NCI-H69 (cell line): ENCODE measurements around the gene PCNX4.

Experiments used
- DNase-seq: peaks from one replicate; lab custom pipeline; 2025; lab: John Stamatoyannopoulos, UW

Gene PCNX4

GRCh38 chr14:60102389-60102788 lies 10.7 kb downstream of the PCNX4 start:
- no peak for DNase-seq

GRCh38 chr14:60106339-60106738 lies 14.6 kb downstream of the PCNX4 start:
- DNase-seq: no peak

- no peak for DNase-seq
Measured at GRCh38 chr14:60107477-60107876, 15.8 kb downstream of the PCNX4 start.

GRCh38 chr14:60111732-60112131 lies 20.0 kb downstream of the PCNX4 start:
- no peak for DNase-seq

- DNase-seq: no peak
Measured at GRCh38 chr14:60114881-60115280, 23.2 kb downstream of the PCNX4 start.

GRCh38 chr14:60116181-60116580 lies 24.5 kb downstream of the PCNX4 start:
- no peak for DNase-seq

GRCh38 chr14:60125918-60126317 lies 34.2 kb downstream of the PCNX4 start:
- DNase-seq: no peak

DNA sequence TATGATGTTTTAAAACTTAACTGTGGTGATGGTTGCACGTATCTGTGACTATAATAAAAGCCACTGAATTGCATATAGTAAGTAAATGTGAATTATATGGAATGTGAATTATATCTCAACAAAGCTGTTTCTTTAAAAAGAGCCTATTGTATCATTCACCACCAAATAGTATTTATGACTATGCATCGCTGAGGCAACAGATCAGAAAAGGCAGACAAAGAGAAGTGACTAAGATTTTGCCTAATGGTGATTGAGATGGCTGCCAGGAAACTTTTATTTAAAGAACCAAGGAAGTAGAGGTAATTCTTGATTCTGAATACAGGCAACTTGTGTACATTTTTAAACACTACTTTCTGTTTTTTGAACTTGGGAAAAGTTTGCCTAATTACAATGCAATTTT lies 41.8 kb downstream of the PCNX4 start:
- DNase-seq: no peak

DNA sequence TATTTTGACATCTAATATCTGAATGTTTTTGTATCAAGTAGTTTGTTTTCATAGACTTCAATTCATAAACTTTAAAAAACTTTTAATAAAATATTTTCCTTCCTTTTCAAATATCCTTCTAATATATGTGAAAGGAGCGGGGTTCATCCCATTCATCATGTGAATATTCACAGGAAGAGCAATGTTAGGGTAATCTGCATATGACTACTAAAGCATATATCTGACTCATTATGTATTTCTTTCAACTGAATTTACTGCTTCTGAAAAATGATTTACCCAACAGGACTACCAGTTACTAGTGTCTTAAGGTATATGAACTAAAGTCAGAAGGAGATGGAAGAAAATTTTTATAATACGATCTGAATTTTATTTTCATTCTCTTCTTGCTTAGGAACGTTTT lies 43.0 kb downstream of the PCNX4 start:
- DNase-seq: no peak

GRCh38 chr14:60151715-60152114 lies 60.0 kb downstream of the PCNX4 start:
- DNase-seq: peak; percentile 92

DNA sequence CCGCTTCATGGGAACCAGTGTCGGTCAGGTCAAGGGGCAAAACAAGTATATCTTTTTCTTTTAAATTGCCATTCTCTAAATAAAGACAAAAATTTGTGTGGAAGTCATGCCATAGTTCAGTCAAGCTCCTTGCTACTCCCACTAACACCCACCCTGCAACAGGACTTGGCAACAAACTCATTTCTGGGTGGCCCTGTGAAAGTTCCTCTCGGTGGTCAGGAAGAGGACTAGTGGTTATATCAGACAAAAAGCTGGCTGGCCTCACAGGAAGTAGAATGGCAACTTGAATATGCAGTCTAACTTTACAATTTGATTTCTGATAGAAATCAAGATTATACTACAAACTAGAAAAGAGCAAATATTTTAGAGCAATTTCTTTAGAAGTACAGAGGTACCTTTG lies 62.3 kb downstream of the PCNX4 start:
- DNase-seq: no peak

- no peak for DNase-seq
Measured at GRCh38 chr14:60154671-60155070, 62.9 kb downstream of the PCNX4 start.

DNA sequence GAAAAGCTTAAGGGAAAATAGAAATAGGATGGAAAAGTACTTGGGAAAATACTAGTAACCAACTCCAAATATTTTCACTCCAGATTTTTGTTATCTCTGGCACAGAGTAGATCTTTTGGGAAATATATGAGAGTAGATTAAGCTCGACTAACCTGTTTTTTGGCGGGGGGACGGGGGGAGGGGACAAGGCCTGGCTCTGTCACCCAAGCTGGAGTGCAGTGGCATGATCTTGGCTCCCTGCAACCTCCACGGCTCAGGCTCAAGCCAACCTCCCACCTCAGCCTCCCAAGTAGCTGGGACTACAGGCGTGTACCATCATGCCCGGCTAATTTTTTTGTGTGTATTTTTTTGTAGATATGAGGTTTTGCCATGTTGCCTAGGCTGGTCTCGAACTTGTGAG lies 68.7 kb downstream of the PCNX4 start:
- DNase-seq: no peak

DNA sequence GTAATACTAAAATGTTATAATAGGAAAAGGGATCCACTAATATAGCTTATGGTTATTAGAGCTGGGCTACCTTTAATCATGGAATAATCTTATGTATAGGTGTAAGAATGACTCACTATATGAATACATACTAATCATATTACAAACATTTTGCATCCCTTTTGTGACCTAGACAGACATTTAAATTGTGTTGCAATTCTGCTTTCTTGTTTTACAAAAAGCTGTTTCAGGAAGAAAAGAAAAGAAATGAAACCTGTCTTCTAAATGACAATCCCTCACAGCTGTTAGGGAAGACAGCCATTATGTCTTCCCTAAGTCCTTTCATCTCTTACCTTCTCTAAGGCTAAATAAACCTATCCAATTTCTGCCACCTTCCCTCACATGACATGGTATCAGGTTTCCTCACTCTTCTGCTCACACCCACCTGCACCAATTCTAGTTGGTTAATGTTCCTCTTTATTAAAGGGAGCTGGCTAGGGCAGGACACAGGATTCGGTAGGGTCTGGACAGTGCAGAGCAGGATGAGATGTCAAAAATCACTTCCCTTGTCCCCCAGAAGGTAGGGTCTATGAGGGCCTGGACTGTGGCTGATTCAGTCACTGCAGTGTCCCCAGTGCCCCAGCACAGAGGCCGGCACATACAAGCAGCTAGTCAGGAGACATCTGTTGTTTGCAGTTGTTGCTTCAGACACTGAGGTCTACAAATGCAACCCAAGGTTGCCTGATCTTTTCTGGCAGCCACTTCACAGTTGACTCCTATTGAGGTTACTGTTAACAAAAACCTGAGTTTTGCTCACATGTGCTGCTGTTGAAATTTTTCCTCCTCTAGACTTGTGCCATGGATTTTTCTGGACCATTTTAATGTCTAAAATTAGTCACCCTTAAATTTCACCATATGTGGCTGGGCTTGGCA lies 69.7 kb downstream of the PCNX4 start:
- peak; percentile 93 for DNase-seq

DNA sequence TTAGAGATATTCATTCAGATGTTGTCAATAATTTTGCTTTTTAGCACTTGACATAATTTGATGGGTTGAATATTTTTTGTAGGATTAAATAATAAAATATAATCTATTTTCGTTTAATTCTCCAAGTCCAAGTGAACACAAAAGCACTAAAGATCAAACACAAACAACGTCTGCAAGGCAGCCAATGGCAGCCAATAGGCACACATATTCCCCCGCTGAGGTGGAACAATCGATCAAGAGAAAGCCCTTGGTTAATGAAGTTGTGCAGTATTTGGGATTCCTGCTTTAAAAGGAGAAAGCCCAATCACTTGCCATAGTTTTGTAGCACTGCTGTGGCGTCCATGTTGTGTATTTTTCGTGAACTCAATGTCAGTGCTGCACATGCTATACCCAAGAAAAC lies 72.0 kb downstream of the PCNX4 start:
- peak; percentile 88 for DNase-seq

DNA sequence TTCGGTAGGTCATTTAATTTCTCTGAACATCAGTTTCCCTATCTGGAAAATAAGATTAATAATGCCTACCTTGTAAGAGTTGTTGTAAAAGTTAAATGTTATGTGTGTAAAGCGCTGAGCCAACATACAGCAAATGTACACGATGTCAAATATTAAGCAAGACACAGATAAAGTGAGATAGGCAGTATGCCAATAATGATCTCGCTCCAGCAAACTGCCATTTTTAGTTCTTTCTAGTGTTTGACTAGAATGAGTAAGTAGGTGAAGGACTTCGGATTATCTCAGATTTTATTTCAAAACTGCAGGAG lies 72.6 kb downstream of the PCNX4 start:
- DNase-seq: no peak

DNA sequence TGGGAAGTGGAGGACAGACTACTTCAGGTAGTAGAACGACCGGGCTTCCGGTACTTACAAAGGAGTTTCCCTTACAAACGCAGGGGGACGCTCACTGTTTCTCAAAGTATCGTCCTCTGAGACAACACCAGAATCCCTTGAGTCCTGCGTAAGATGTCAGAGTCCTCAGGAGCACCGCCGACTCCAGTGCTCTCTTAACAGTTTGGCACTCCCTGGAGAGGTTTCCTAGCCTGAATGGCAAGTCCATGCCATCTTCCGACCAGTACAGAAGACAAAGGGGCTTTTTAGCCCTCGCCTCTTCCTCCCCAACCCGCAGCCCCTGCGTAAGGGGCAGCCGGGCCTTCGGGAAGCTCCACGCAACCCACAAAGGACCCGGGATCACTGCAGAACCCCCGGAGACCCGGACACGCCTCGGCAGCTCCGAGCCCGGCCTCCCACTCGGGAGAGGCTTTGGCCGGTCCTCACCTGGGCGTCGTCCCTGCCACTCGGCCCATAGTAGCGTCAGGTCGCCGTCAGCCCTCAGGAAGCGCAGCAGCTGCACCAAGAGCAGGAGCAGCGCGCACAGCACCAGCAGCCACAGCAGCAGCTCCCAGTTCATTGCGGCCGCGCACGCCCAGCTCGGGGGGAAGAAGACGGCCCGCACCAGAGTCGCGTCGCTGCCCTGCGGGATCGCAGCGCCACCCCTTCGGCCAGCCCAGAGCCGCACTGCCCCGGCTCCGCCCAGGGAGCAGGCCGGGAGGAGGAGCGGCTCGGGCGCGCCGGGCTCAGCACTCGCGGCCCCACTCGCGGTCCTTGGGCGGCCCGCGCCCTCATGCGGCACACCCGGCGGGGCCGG lies 73.2 kb downstream of the PCNX4 start, which contains the start of gene DHRS7:
DHRS7 (minus strand) TSS at position 687 of the 835 bp plus-strand sequence; CDS start at position 598, 89 bp downstream.
- DNase-seq: peak; percentile 93

DNA sequence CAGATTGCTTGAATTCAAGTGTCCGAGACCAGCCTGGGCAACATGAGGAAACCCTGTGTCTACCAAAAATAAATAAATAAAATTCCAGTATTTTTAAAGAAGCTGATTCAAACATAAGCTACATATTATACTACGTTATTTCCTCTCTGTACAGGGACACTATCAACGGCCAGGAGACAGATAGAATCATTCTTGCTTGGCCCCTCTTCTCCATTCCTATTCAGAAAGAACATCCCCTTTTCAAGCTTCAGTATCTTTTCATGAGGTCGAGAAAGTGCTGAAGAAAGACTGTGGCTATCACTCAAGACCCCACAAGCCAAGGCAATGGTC lies 73.8 kb downstream of the PCNX4 start:
- DNase-seq: no peak

- DNase-seq: peak; percentile 38
Measured at GRCh38 chr14:60166142-60166541, 74.4 kb downstream of the PCNX4 start.

DNA sequence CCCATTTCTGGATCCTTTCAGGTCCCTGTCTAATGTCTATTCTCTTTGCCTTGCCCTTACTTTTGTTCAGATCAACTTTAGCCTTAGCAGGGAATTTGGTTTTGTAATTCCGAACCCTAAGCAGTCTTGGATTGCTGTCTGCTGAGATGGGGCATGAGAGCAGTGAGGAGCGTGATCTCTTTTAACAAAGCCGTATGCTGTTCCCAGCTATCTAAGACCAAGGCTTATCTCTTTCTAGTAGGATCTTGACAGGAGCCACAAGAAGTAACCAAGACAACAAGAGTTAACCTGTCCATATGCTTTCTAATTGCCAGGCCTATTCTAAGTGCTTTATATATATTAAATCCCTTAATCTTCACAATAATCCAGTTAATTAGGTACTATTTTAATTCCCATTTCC lies 78.0 kb downstream of the PCNX4 start:
- DNase-seq: no peak

GRCh38 chr14:60170948-60171347 lies 79.2 kb downstream of the PCNX4 start:
- DNase-seq: no peak

- no peak for DNase-seq
Measured at GRCh38 chr14:60171690-60172089, 80.0 kb downstream of the PCNX4 start.
